Measurements from ENCODE around the gene ACAD10.
"Not testable (repeated sequence)": the region's sequence is repeated elsewhere in the genome, so short reads cannot be mapped to it uniquely, and the experiment has no call there.

Gene ACAD10

DNA sequence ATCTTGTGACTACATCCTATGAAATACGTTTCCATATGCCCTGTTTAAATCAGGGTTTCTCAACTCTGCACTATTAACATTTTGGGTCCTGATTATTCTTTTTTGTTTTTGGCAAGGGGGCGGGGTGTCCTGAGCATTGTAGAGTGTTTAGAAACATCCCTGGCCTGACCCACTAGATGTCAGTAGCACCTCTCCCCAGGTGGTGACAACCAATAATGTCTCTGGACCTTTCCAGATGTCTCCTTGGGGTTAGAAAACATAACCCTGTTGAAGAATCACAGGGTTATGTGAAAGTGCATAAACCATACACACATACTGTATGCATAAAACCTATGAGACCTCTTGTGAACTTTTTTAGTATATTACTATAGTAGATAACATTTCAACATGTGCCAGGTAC lies 1.4 kb downstream of the ACAD10 start:
- DNase-seq (ENCODE audit: low read depth, low spot score): no peak

GRCh38 chr12:111687952-111688351 lies 2.1 kb downstream of the ACAD10 start:
- DNase-seq (ENCODE audit: low read depth, low spot score): no peak

GRCh38 chr12:111691262-111691661 lies 5.4 kb downstream of the ACAD10 start:
- no peak for DNase-seq (ENCODE audit: low read depth, low spot score)

GRCh38 chr12:111692575-111693210 lies 6.8 kb downstream of the ACAD10 start:
- DNase-seq (ENCODE audit: low read depth, low spot score): no peak

GRCh38 chr12:111693818-111694217 lies 8.0 kb downstream of the ACAD10 start:
- DNase-seq (ENCODE audit: low read depth, low spot score): no peak

GRCh38 chr12:111699962-111700361 lies 14.1 kb downstream of the ACAD10 start:
- DNase-seq (ENCODE audit: low read depth, low spot score): no peak

GRCh38 chr12:111705672-111706071 lies 19.8 kb downstream of the ACAD10 start:
- no peak for DNase-seq (ENCODE audit: low read depth, low spot score)

DNA sequence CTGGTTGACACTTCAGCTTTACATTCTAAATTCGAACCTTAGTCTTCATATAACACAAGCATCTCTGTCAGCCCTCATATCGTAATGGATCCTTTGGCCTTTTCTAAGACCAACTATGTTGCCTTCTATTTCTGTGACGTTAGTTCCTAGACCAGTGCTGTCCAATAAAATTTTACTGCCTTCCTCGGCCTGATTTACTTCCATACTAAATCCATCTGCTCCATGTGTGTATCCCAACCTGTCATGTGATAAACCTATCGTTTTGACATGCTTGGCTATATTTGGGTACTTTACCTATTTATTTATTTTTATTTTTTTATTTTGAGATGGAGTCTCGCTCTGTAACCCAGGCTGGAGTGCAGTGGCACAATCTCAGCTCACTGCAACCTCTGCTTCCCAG lies 20.3 kb downstream of the ACAD10 start:
- DNase-seq (ENCODE audit: low read depth, low spot score): no peak

- DNase-seq (ENCODE audit: low read depth, low spot score): no peak
Measured at GRCh38 chr12:111715279-111715678, 29.4 kb downstream of the ACAD10 start.

GRCh38 chr12:111719316-111719715 lies 33.5 kb downstream of the ACAD10 start:
- not testable (repeated sequence) for DNase-seq (ENCODE audit: low read depth, low spot score)

- no peak for DNase-seq (ENCODE audit: low read depth, low spot score)
Measured at GRCh38 chr12:111720457-111720856, 34.6 kb downstream of the ACAD10 start.

GRCh38 chr12:111723646-111724360 lies 38.0 kb downstream of the ACAD10 start:
- not testable (repeated sequence) for DNase-seq (ENCODE audit: low read depth, low spot score)

DNA sequence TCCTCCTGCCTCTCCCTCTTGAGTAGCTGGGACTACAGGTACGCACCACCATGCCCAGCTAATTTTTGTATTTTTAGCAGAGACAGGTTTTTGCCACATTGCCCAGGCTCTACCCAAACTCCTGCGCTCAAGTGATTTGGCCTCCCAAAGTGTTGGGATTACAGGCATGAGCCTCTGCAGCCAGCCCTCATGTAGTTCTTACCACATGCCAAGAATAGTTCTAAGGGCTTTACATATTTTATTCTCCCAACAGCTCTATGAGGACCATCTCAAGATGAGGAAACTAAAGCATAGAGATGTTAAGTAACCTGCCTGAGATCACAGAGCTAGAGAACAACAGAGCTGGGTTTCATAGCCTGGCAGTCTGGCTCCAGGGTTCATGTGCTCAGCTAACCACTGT lies 42.9 kb downstream of the ACAD10 start:
- no peak for DNase-seq (ENCODE audit: low read depth, low spot score)

DNA sequence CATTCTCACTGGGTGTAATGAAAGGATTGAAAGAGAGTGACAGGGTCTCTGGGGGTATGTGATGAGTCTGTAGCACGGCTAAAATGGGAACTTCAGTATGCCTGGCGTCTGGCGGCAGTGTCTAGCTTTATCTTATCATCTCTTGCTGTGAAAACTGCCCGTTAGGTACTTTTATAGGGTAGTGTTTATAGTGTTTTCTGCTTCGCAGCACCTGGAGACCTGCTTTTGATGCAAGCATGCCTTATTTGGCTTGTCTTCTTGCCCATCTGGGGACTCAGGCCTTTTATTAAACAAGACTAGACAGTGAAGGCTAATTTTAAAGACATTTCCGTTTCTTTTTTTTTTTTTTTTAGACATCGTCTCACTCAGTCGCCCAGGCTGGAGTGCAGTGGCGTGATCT lies 44.6 kb downstream of the ACAD10 start:
- DNase-seq (ENCODE audit: low read depth, low spot score): no peak

GRCh38 chr12:111732786-111733185 lies 46.9 kb downstream of the ACAD10 start:
- no peak for DNase-seq (ENCODE audit: low read depth, low spot score)

GRCh38 chr12:111733340-111733915 lies 47.6 kb downstream of the ACAD10 start:
- DNase-seq (ENCODE audit: low read depth, low spot score): no peak

GRCh38 chr12:111739524-111739923 lies 53.7 kb downstream of the ACAD10 start:
- not testable (repeated sequence) for DNase-seq (ENCODE audit: low read depth, low spot score)

DNA sequence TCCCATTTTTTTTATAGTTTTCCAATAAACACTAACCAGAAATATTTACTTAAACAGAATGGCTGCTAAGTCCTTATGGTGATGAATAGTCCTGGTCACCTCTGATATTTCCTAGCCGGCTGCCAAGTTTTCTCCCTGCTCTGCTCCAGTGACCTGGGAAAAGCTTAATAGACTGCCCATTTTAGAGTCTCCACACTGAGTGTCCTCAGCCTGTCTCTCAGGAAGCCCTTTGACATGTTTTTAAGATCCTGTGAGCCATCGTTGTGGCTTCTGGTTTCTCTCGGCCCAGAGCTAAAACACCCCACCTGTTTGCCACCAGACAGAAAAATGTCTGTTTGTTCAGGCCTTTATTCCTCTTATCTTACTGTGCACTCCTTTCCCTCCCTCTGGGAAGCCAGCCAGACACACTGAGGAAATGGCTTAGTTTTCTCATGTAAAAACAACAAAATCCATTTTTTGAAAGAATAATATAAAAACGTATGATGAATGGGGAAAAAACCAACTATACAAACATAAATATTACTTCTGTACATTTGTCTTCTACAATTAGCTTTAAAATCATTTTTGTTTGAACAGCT lies 55.5 kb downstream of the ACAD10 start:
- DNase-seq (ENCODE audit: low read depth, low spot score): no peak

GRCh38 chr12:111745211-111745610 lies 59.4 kb downstream of the ACAD10 start:
- DNase-seq (ENCODE audit: low read depth, low spot score): no peak

DNA sequence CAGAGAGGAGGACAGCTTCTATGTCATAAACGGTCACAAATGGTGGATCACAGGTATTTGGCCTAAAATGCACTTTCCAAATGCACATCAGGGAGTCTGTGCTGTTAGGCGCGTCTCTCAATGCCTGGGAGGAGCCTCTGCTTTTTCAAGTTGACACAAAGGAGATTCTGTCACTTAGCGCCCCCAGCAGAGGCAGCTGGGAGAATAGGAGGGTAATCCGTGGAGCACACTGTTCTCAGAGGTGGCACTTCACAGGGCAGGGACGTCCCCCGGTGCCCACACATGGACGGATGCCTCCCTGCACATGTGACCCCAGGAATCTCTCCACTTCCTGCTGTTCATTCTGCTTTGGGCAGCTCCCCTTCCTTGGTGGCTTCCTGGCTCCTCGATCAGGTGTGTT lies 61.5 kb downstream of the ACAD10 start:
- DNase-seq (ENCODE audit: low read depth, low spot score): no peak

- DNase-seq (ENCODE audit: low read depth, low spot score): no peak
Measured at GRCh38 chr12:111748151-111748672, 62.4 kb downstream of the ACAD10 start.

DNA sequence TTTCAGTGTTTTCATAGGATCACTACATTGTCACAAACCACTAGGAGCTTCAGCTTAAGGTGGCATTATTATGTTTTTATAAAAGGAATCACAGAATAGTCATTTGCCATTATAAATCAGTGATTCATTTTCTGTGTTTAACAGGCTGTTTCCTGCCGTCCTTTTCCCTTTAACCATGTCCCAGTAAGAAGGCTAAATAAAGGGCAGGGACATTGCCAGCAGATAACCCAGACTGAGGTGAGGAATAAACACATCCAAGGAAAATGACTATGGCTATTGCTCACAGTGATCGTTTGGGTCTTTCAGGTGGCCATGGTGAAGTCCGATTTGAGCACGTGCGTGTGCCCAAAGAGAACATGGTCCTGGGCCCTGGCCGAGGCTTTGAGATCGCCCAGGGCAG lies 63.0 kb downstream of the ACAD10 start:
- no peak for DNase-seq (ENCODE audit: low read depth, low spot score)
